ENCODE measurements around the gene MRM3. TPM values are rescaled to one million over a fixed set of nuclear protein-coding genes. Genes with fewer than 3 reads are reported as not detected.
"Not testable (repeated sequence)": the region's sequence is repeated elsewhere in the genome, so short reads cannot be mapped to it uniquely, and the experiment has no call there.

The MRM3 gene, protein sequence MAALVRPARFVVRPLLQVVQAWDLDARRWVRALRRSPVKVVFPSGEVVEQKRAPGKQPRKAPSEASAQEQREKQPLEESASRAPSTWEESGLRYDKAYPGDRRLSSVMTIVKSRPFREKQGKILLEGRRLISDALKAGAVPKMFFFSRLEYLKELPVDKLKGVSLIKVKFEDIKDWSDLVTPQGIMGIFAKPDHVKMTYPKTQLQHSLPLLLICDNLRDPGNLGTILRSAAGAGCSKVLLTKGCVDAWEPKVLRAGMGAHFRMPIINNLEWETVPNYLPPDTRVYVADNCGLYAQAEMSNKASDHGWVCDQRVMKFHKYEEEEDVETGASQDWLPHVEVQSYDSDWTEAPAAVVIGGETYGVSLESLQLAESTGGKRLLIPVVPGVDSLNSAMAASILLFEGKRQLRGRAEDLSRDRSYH
- 29.5 and 33.3 TPM in 2 replicates for total RNA-seq (2014; rRNA removed; shearing (Covaris generic))
- 21.7 and 25.3 TPM in 2 replicates for polyA plus RNA-seq (2015; cell fraction: cytosol; rRNA removed)
- polyA plus RNA-seq (2015; cell fraction: nucleus; rRNA removed): 11.8 and 14.8 TPM in 2 replicates

DNA sequence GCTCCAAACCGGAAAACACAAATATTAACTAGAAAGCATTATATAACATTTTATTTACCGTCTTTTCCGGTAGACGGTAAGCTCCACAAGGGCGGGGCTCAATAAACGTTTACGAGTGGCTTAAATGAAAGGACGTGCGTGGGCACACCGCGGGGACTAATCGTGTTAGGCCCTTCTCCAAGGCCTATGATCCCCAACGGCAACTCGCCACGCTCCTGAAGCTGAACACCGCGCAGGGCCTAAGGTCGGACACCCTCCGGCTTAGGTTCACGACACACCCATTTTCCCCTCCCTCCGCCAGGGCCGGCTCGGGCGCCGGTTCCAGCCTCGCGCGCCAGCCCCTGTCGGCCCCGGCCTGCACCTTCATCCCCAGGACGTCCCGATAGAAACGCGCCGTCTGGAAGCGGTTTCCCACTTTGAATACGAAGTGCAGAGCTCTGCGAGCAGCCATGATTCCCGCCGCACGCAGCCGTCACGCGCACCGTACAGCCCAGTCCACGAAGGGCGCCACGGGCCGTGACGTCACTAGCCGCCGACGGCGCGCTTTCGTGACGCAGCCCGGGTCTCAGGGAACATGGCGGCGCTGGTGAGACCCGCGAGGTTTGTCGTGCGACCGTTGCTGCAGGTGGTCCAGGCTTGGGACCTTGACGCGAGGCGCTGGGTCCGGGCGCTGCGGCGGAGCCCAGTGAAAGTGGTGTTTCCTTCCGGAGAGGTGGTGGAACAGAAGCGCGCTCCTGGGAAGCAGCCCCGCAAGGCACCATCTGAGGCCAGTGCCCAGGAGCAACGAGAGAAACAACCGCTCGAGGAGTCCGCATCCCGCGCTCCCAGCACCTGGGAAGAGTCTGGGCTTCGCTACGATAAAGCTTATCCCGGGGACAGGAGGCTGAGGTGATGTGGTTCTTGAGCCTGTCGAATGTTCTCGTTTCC lies at the start of gene MRM3, which contains the start of gene GLOD4:
TSS of gene MRM3 (plus strand) at position 549 of the 927 bp plus-strand sequence. CDS start at position 575, 26 bp downstream.
TSS of gene GLOD4 (minus strand) at position 476 of the 927 bp plus-strand sequence. CDS start at position 451, 25 bp downstream.
- in situ Hi-C loops (cut with HindIII; ENCODE audit: low pct_unique_long_range_greater_than_20kb, low sequenced_read_pairs): no loop called here
- peak; percentile 85 for DNase-seq (ENCODE audit: low read depth, low spot score)

DNA sequence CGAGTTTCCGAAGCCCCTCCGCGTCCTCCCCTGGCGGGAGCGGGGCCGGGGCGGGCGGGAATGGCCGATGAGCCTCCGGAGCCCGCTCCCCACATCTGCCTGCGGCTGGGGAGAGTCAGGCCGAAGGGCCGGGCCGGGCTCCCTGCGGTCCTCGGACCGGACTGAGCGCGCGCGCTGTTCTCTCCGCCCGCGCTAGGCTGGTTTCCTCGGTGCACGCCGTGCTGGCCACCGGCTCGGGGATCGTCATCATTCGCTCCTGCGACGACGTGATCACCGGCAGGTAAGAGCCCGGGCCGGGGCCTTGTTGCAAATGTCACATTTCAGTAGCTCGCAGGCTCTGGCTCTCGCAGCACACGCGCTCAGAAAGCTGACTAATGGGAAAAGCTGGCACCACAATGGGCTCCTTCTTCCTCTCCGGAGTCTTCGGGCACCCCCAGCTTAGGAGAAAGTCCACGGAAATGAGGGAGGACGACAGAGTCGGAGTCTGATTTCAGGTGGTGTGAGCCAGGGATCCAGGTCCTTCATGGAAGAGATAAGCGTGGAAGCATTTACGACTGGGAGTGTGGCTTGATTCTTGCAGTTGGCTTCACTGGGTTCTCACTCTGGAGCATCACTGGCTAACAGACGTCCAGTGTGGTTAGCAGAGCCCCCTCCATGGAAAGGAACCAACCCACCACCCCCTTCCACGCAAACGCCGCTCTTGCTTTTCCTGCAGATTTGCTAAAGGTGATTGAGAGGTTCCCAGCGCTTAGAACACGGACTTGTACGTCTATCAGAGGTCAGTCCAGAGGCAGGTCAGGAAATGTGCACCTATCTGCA lies 49.0 kb upstream of the MRM3 start:
- in situ Hi-C loops (cut with HindIII; ENCODE audit: low pct_unique_long_range_greater_than_20kb, low sequenced_read_pairs): no loop called here
- peak; percentile 46 for DNase-seq (ENCODE audit: low read depth, low spot score)

DNA sequence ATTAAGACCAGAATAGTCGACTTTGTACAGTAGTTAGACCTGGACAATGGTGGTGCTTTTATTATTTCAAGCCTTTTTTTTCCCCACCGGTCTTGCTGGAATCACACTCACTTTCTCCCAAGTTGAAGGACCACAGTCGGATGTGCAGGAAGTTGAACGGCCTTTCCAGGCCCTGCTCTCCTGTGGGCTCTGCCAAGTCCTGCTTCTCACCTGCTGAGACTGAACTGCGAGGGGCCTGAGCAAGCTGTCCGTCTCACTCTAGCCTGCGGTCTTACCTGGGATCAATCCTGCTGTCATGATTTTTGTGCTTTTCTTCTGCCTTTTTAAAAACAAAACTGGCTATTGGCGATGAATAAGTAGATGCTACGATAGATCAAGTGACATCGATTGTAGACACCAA lies 48.4 kb upstream of the MRM3 start:
- in situ Hi-C loops (cut with HindIII; ENCODE audit: low pct_unique_long_range_greater_than_20kb, low sequenced_read_pairs): no loop called here
- no peak for DNase-seq (ENCODE audit: low read depth, low spot score)

DNA sequence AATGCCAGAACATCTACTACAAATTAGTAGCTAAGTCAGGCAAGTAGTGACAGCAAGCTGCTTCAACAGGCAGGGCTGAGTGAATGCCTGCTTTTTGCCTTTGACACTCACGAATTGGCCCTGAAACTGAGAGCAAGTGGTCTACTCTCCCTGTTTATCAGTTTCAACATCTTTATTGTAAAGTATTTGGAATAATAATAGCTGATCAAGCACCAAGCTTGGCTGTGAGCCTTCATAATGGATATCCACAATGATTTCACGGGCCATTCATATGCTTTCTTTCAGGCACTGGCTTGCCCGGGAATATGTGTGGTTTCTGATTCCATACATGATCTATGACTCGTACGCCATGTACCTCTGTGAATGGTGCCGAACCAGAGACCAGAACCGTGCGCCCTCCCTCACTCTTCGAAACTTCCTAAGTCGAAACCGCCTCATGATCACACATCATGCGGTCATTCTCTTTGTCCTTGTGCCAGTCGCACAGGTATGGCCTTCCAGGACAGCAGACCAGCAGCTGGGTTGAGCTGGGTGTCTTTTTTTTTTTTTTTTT lies 44.5 kb upstream of the MRM3 start:
- no peak for DNase-seq (ENCODE audit: low read depth, low spot score)
- in situ Hi-C loops (cut with HindIII; ENCODE audit: low pct_unique_long_range_greater_than_20kb, low sequenced_read_pairs): no loop called here

DNA sequence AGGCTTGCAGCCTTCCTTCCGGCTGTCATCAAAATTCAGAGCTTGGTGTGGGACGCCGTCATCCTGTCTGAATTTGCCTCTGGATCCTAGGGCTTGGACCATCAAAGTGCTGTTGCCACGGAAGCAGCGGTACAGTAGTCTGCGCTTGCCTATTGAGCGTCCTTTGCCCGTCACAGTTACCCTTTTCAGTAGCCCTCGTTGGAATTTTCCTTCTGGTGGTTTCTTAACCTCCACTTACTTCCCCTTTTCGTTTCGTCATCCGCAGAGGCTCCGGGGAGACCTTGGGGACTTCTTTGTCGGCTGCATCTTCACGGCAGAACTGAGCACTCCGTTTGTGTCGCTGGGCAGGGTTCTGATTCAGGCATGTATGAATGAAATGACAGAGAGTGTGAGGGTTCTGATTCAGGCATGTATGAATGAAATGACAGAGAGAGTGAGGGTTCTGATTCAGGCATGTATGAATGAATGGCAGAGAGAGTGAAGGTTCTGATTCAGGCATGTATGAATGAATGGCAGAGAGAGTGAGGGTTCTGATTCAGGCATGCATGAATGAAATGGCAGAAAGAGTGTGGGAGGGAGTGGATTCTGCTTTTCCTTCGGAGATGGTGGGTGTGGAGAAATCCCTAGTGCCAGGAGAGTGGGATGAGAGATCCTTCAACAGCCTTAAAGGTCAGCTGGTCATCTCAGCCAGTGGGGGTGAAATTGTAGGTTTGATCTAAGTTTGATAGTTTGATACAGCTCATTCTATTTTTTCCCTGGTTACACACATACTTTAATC lies 41.7 kb upstream of the MRM3 start:
- in situ Hi-C loops (cut with HindIII; ENCODE audit: low pct_unique_long_range_greater_than_20kb, low sequenced_read_pairs): no loop called here
- DNase-seq (ENCODE audit: low read depth, low spot score): no peak

DNA sequence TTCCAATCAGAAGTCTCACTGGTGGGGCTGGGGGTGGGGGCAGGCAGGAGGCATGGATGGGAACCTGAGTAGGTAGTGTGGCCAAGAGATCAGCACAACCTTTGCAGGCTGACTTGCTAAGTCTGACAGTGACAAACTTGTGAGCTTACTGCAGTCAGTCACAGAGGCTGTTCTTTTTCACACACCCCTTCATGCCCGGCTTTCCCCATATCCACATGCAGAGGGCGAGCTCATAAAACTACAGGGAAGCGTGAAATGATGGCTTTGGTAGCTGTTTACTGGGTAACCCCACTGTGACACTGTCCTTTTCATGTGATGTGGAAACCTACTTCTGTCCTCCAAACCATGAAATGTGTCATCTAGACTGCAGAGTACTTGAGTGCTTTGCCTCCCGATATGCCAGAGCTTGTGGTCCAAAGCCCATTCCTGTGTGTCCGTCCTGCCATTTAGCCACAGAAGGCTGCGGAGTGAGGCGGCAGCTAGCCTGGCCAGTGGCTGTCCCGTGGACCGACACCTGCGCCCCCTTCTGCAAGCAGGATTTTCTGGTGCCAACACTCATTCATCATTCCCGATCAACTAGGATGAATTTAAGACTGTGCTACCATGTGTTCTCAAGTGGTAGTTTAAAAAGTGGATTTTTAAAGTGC lies 39.9 kb upstream of the MRM3 start:
- no peak for DNase-seq (ENCODE audit: low read depth, low spot score)
- in situ Hi-C loops (cut with HindIII; ENCODE audit: low pct_unique_long_range_greater_than_20kb, low sequenced_read_pairs): no loop called here

DNA sequence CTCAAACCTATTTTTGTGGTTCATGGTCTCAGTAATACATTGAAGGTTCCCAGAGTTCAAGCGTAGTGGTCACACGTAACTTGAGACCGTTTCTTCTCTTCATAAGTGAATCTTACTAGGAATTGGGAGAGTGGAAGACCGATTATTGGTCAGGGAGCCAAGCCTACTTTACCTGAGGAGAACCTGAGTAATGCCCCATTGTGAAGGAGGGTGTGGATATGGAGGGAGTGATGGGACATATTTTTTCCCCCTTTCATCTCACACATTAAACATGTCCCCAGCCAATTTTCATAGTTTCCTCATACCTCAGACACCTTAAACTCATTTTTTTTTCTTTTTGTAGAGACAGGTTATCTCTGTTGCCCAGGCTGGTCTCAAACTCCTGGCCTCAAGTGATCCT lies 39.0 kb upstream of the MRM3 start:
- in situ Hi-C loops (cut with HindIII; ENCODE audit: low pct_unique_long_range_greater_than_20kb, low sequenced_read_pairs): no loop called here
- no peak for DNase-seq (ENCODE audit: low read depth, low spot score)

DNA sequence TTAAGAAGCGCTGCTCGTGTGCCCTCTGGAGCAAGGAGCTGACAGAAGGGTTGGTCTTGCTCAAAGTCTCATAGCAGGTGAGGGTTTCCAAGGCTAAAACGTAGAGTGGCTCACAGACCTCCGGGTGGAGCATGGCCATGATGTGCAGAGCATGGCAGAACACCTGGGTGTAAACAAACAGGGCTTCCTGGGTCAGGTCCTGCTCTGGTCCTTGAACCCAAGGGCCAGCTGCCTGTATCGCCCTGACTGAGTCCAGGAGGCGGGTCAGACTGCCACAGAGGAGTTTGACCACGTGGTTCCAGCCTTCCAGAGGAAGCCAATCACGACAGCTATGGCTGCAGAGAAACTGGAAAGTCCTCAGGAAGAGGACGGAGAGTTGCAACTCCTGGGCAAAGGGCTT lies 37.2 kb upstream of the MRM3 start:
- in situ Hi-C loops (cut with HindIII; ENCODE audit: low pct_unique_long_range_greater_than_20kb, low sequenced_read_pairs): no loop called here
- no peak for DNase-seq (ENCODE audit: low read depth, low spot score)

DNA sequence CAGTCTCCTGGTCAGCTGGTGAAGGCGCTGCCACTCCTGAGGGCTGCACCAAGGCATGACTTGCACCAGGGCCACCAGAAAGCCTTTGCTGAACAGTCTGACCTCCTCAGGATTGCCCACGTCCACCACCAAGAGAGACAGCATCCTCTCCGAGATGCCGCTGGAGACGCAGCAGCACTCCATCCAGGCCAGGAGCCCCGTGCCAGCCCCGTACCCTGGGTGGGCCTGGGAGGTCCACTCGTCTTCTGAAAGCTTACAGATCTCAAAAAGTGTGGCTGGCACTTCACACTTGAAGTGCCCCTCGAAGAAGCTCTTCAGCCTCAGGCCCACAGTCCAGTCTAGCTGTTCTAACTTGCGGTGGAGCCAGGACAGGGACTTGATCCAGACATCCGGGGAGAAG lies 36.7 kb upstream of the MRM3 start:
- no peak for DNase-seq (ENCODE audit: low read depth, low spot score)
- in situ Hi-C loops (cut with HindIII; ENCODE audit: low pct_unique_long_range_greater_than_20kb, low sequenced_read_pairs): no loop called here

DNA sequence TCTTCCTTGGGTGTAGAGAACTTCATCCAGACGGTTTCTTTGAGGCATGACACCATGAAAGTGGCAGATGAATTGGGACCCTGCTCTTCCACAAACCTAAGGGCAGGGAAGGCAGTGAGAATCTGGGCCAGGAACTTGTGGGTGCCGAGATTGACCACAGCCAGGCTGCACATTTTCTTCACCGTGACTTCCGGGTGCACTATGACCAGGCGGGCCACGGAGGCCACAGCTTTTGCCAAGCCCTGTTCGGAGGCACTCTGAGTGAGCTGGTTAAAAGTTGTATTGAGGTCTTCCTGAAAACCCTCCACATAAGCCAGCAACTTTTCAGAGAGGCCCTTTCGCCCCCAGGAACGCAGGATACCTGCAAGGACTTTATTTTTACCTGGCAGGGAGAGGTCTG lies 36.0 kb upstream of the MRM3 start:
- in situ Hi-C loops (cut with HindIII; ENCODE audit: low pct_unique_long_range_greater_than_20kb, low sequenced_read_pairs): no loop called here
- DNase-seq (ENCODE audit: low read depth, low spot score): no peak

DNA sequence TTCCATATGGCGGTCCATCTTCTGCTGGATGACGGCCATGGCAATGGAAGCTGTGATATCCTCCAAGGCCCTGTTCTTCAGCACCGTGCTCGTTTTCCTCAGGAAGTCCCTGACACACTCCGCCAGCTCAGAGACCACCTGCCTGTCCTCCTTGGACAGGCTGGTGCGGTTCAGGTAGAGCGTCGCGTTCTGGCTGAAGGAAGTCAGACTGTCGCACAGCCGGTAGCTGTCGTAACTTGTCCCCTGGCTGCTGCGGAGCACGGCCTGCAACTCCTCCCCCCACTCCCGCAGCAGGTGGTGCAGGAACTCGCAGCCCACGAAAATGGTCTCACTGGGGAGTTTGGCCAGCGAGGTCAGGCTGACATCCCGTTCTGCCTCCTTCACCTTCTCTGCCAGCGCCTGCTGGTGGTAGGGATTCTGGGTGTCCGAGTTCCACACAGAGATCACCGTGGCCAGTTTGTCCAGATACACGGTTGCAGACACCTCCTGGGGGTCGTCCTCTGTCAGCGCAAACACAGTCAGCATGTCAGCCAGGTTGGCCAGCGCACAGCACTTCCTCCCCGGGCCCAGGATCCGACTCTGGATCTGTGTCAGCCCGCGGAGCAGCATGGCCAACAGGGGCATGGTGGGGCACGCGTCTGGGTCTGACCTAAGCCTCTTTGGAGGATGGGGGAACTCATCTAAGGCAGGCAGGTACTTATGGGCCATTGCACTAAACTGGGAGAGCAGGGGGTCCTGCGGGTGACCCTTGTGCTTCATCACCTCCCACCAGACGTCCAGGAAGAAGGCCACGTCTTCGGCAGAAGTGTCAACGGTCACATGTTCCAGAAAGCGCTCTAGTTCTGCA lies 35.1 kb upstream of the MRM3 start:
- no peak for DNase-seq (ENCODE audit: low read depth, low spot score)
- in situ Hi-C loops (cut with HindIII; ENCODE audit: low pct_unique_long_range_greater_than_20kb, low sequenced_read_pairs): no loop called here

DNA sequence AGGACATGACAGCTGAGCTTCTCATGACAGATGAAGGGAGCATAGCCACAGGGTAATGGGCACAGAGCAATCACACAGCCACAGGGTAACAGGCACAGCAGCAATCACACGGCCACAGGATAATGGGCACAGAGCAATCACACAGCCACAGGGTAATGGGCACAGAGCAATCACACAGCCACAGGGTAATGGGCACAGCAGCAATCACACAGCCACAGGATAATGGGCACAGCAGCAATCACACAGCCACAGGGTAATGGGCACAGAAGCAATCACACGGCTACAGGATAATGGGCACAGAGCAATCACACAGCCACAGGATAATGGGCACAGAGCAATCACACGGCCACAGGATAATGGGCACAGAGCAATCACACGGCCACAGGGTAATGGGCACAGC lies 33.5 kb upstream of the MRM3 start:
- not testable (repeated sequence) for DNase-seq (ENCODE audit: low read depth, low spot score)

DNA sequence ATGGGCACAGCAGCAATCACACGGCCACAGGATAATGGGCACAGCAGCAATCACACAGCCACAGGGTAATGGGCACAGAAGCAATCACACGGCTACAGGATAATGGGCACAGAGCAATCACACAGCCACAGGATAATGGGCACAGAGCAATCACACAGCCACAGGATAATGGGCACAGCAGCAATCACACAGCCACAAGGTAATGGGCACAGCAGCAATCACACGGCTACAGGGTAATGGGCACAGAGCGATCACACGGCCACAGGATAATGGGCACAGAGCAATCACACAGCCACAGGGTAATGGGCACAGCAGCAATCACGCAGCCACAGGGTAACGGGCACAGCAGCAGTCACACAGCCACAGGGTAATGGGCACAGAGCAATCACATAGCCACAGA lies 32.8 kb upstream of the MRM3 start:
- DNase-seq (ENCODE audit: low read depth, low spot score); in situ Hi-C loops (cut with HindIII; ENCODE audit: low pct_unique_long_range_greater_than_20kb, low sequenced_read_pairs): not testable (repeated sequence)

More for the DNA sequence above, 33.5 kb upstream of the MRM3 start:
- in situ Hi-C loops (cut with HindIII; ENCODE audit: low pct_unique_long_range_greater_than_20kb, low sequenced_read_pairs): not testable (repeated sequence)

DNA sequence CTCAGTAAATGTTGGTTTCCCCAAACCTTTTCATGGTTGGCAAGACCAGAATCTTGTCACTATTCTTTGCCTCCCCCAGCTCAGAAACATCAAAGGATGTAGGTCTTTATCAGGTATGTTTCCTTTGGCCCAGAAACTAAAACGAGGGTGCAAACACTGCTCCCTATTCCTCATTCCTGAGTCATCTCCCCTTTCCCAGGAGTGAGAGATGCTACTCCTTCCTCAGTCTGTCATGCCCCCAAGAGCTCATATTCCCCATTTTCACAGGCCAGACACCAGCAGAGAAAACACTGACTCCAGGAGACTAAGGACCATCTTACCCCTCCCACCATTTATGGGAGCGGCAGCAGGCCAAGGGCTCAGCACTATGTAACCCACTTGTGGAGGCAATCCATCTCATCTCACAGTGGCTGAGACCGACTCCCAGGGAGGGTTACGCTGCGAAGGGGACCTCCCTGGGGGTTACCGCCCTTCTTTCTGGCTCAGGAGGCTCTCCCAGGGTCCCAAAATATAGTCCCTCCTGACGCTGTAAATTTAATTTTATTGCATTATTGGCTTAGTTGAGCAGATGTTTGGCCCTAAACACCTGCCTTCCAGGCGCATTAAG lies 31.6 kb upstream of the MRM3 start:
- in situ Hi-C loops (cut with HindIII; ENCODE audit: low pct_unique_long_range_greater_than_20kb, low sequenced_read_pairs): no loop called here
- no peak for DNase-seq (ENCODE audit: low read depth, low spot score)

Measured in SK-MEL-5 (cell line).